ENCODE measurements around the gene ANKRD34A.
"Not testable (repeated sequence)": the region's sequence is repeated elsewhere in the genome, so short reads cannot be mapped to it uniquely, and the experiment has no call there.

ANKRD34A gene

DNA sequence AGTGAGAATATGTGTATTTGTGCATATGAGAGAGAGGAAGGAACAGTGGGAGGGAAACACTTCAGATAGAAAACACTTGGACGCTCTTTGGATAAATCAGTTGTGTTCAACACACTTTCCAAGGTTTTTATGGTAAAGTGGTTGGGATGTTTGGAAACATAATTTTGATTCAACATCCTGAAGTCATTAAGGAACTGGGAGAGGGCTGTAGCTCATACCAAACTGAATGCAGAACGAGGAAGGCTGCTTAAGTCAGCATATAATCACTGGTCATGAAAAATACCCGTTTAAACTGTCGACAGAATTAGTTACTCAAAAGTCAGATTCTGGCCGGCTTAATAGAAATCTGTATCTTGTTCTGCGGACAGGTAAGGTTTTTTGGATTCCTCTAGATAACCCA is 21.5 kb downstream of the ANKRD34A start:
- no peak for DNase-seq

- DNase-seq: no peak
Measured at GRCh38 chr1:145942405-145942804, 22.0 kb downstream of the ANKRD34A start.

DNA sequence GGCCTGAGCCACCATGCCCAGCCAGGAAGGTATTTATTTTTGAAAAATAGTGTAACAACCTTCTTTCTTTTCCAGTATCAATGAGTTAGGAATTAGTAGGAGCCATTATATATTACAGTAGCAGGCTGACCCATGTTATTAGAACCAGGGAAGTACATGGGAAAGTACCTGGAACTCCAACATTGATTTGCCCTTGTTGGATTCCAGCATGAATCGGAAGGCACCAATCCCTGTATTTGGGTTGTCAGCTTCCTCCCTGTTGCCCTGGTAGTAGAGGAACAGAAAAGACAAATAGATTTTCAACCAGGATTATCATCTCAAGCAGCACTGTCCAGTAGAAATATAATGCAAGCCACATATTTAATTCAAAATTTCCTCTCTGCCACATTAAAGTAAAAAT is 26.9 kb downstream of the ANKRD34A start:
- DNase-seq: no peak

DNA sequence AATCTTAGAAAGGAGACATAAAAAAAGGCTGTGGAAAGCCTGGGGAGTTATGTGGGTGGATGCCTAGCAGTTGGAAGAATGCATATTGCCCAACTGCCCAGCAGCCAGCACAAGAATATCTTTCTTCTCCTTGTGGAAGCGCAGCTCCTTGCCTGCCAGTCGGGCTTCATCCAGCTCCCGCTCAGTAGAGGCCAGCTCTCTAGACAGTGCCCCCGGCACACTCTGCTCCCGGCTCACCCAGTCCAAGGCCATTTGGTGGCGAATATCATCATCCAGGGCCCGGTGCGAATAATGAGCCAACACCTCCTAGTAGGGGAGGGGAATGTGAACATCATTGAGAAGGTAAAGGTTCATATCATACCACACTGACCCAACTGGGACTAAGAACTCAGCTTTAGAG is 28.1 kb downstream of the ANKRD34A start:
- no peak for DNase-seq

GRCh38 chr1:145935708-145936107 is 28.7 kb downstream of the ANKRD34A start:
- no peak for DNase-seq

- peak; percentile 11 for DNase-seq
Measured at GRCh38 chr1:145932522-145933009, 31.8 kb downstream of the ANKRD34A start.

DNA sequence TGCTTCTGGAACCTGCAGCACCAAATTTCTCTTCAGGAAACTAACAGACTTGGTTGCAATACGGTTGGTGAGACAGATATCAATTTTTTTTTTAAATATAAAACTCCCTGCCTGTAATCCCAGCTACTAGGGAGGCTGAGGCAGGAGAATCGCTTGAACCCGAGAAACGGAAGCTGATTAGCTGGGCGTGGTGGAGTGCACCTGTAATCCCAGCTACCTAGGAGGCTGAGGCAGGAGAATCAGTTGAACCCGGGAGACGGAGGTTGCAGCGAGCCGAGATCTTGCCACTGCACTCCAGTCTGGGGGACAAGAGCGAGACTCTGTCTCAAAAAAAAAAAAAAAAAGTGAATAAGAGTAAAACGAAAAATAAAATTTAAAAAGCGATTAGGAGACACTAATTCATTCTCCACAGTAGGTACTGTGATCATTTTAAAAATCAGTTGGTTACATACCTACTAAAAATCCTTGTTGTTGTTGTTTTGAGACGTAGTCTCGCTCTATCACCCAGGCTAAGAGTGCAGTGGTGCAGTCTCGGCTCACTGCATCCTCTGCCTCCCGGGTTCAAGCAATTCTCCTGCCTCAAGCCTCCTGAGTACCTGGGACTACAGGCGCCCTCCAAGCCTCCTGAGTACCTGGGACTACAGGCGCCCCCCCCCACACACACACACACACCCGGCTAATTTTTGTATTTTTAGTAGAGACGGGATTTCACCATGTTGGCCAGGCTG is 36.3 kb downstream of the ANKRD34A start:
- peak; percentile 14 for DNase-seq

DNA sequence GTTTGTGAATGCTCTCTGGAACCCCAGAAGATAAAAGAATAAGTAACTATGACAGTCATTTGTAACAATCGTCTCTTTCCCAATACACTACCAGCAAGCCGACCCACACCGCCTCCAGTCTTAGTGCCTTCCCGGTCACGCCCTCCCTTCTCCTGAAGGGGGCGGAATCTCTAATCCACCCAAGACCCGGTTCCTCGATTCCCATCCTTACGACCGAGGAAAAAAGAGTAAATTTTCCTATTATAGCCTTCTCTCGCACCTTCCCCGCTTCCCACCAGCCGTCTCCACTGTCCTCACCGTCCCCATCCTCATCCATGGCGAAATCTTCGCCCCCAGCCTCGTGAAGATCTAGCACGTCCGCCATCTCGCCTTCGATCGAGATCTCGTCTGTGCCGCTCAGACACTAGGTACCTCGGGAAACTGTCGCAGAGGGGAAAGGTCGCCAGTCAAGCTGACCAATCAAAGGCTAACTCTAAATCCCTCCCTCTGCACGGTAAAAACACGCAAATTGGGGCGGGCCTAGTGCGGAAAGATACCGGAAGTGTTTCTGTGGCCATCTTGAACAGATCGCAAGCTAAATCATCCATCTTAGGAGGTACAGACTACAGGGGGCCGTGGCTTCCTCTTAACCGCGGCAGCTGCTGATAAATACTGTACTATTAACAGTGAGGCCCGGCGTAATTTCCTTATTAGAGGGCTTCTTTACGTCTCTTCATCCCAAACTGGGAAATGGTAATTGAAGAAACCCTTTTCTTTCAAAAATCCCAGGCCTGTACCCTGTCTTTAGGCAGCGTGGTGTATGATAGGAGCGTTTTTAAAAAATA is 37.1 kb downstream of the ANKRD34A start, which contains the start of gene RBM8A:
TSS of gene RBM8A (minus strand) at position 422 of the 824 bp plus-strand sequence. CDS start at position 364, 58 bp downstream.
- DNase-seq: peak; percentile 95

DNA sequence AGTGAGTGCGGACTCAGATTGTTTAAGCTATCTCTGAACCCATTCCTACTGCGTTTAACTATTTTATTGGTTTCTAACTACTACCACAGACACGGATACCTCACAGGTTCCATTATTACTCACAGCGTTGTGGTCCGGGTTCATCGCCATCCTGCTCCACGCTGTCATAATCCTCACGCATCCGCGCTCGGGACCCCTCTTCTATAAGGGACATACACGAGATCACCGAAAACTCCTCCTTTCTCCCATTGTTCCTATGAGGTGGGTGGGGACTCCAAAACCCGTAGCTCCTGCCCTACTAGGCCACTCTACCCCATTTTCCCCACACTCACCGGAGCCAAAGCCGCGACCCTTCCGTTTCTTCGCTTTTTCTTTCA is 37.7 kb downstream of the ANKRD34A start:
- DNase-seq: peak; percentile 8

DNA sequence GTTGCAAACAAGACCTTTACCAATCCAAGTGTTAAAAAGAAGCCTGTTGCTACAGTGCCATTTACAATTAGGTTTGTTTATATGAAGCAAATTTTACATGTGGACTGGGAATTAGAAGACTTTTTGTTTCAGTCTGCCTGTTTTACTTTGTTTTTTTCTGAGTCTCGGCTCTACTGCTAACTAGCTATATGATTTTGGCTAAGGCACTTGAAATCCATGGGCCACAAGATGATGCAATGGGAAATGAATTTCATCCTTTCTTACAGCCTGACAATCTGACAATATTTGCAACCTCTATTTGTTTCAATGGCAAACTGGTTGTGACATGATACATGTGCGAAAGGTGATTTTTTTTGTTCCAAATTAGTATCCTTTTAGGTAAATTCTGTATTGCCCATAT is 42.1 kb downstream of the ANKRD34A start:
- DNase-seq: no peak

- not testable (repeated sequence) for DNase-seq
Measured at GRCh38 chr1:145920297-145920696, 44.1 kb downstream of the ANKRD34A start.

DNA sequence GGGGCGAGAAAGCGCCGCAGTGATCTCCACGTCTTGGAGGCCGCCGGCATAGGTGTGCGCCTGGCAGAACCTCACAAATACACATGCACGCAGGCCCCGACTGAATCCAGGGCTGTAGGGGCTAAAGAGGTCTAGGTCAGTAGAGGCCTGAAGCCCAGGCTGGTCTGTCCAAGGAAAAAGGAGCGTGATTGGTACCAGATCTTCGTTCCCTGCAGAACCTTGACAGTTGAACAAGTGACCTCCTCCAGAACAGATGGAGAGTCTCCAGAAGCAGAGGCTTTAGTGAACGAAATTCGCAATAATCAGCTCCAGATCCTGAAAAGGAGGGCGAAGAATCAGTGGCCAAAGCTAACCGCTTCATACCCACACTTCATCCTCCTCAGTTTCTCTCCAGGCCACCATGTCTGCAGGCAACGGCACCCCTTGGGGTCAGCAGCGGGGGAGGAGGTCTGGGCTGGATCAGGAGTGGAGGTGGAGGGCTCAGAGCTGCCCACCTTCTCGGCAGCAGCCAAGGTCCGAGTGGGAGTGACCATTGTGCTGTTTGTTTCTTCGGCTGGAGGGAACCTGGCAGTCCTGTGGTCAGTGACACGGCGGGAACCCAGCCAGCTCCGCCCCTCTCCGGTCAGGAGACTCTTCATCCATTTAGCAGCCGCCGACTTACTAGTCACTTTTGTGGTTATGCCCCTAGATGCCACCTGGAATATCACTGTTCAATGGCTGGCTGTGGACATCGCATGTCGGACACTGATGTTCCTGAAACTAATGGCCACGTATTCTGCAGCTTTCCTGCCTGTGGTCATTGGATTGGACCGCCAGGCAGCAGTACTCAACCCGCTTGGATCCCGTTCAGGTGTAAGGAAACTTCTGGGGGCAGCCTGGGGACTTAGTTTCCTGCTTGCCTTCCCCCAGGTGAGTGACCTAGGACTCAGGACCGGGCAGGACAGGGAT is 45.1 kb downstream of the ANKRD34A start:
- peak; percentile 10 for DNase-seq

- peak; percentile 95 for DNase-seq
Measured at GRCh38 chr1:145918144-145918991, 46.0 kb downstream of the ANKRD34A start, which contains the start of gene PEX11B. Gene PEX11B, minus strand, starts transcription at chr1:145918717. Its CDS starts 29 bp downstream, at chr1:145918688.

- DNase-seq: no peak
Measured at GRCh38 chr1:145917595-145917994, 46.8 kb downstream of the ANKRD34A start.

GRCh38 chr1:145916745-145917144 is 47.6 kb downstream of the ANKRD34A start:
- no peak for DNase-seq

DNA sequence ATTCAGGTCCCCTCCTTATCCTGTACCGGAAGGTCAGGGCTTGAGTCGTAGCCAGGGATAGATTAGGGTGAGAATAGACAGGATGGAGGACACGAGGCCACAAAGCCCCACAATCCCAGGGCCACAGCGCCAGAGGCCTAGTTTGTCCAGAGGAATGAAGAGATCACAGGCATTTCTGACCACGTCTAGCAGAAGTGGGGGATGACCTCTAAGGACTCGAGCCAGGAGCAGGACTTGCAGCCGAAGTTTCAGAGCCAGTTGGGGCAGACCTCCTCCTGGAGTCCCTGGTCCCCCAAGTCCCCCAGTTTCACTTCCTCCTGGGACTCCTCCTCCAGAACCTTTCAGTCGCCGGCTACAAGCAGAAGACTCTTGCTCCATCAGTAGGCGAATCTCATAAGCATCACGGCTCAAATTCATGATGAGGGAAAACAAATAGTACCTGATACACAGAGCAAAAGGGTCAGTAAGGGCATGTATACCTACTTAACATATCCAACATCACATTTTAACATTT is 52.2 kb downstream of the ANKRD34A start:
- no peak for DNase-seq

Data from CD4-positive, alpha-beta T cell treated with Interleukin-6 for 4 hours (primary cell).